Measurements from ENCODE around the gene REEP1. TPM values are rescaled to one million over a fixed set of nuclear protein-coding genes. Genes with fewer than 3 reads are reported as not detected.

REEP1 gene
- total and polyA plus RNA-seq, 2 of the 13 experiments (the other 11 are each of a cell fraction or from before 2014, with no cell fraction given) = 0.27 TPM; not detected in 1

DNA sequence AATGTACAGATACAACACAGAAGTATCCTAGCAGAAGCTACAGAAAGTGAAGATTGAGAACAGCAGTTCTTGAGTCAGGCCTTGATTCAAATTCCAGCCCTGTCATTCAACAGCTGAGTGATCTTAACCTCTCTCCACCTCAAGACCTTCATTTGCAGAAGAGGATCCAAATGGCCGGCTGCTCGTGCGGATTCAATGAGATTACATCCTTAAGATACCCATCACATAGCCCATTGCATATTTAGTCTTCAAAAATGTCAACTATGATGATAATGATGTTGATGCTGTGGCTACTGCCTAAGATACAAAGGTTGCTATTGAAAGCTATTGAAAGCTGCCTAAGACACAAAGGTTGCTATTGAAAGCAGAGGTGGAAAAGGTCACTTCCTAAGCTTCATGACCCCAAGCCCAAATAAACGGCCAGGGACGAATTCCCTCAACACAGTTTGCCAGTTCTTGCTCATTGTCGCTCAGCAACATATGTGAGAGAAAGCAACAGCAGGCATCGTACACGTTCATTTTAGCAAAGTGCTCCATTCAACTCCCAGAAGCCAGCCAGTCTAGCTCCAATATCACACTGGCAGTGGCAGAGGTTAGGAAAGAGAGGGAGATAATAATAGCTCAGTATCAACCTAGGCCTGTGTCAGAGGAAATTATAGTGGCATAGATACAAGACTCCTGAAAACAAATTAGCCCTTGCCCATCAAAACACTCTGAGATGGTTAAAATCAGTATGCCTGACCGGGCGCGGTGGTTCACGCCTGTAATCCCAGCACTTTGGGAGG lies 102.0 kb downstream of the REEP1 start:
- H3K4me3 ChIP-seq (replicated peaks in 1 of 3; ENCODE audit: insufficient read depth in 1 of 3, low read depth in 2 of 3, low read length in 3 of 3) = no peak overlapping the region
- ChIA-PET CTCF (ENCODE audit: low intra/inter-chr PET ratio, low total read pairs) (no interaction called here), POLR2A (no interaction called here)
- no TSS peak for BruUV-seq (replicated peaks)
- H4K20me1 ChIP-seq (ENCODE audit: insufficient read depth, low read length) = no peaks in the 10 kb centered on the region
- FAIRE-seq (peak; percentile 77), DNase-seq (ENCODE audit: low spot score) (peak; percentile 71), ATAC-seq (peak; percentile 58)
- peaks cover 34% of the 10 kb centered on the region for H3K4me1 ChIP-seq (ENCODE audit: insufficient read depth, low read length)
- no peak overlapping the region for H2AFZ ChIP-seq (ENCODE audit: low read length)
- H3K27ac ChIP-seq (ENCODE audit: extremely low read length, insufficient read depth, low read length) = peak overlapping the region; percentile 1
- no peaks in the 10 kb centered on the region for H3K79me2 ChIP-seq (ENCODE audit: insufficient read depth, low read length)
- H3K9ac ChIP-seq (ENCODE audit: insufficient read depth, low read depth, low read length) = no peak overlapping the region
- in situ Hi-C loops (cut with HindIII; ENCODE audit: extremely low pct_ligation_motif_present, low pct_unique_long_range_greater_than_20kb) = no loop called here
- H3K9me3 ChIP-seq (ENCODE audit: low read length) = no peaks in the 10 kb centered on the region
- intact Hi-C loops (cut with micrococcal nuclease; ENCODE audit: unreplicated experiment) = no loop called here
- 31% methylated on average over 12 of the region's 12 CpGs for WGBS (ENCODE audit: low lambda C conversion rate)
- H3K4me2 ChIP-seq (ENCODE audit: low read depth, low read length) = peak overlapping the region; percentile 44
- H3K36me3 ChIP-seq (replicated peaks in 1 of 2; ENCODE audit: control insufficient read depth in 1 of 2, insufficient read depth in 2 of 2, low read length in 2 of 2) = no peaks in the 10 kb centered on the region
- peaks cover 4 to 5% of the 10 kb centered on the region in 2 experiments; a peak in 3 of 5 replicates for H3K27me3 ChIP-seq (ENCODE audit: control insufficient read depth in 1 of 2, insufficient read depth in 2 of 2, low read length in 2 of 2)
- TF ChIP-seq XRCC5 (optimal IDR thresholded peaks at IDR 0.05; ENCODE audit: low read length) (peak; percentile 8), NR2F6 (IDR thresholded peaks at IDR 0.05) (peak; percentile 88), NR2F6 (CRISPR knock-in tag; IDR thresholded peaks at IDR 0.05) (peak; percentile 77), AHDC1 (CRISPR knock-in tag; IDR thresholded peaks at IDR 0.05; ENCODE audit: borderline replicate concordance) (0 out of 2 replicates have a peak, but pooled peaks have one; percentile 27), NR2F2 (IDR thresholded peaks at IDR 0.05; ENCODE audit: borderline replicate concordance, low read depth) (peak; percentile 82), RXRA (CRISPR knock-in tag; IDR thresholded peaks at IDR 0.05) (peak; percentile 18; the same call in 1 of the 2 replicates), TBX3 (IDR thresholded peaks at IDR 0.05; ENCODE audit: borderline replicate concordance) (0 out of 2 replicates have a peak, but pooled peaks have one; percentile 12), TOE1 (CRISPR knock-in tag; IDR thresholded peaks at IDR 0.05) (no peak), GABPA (IDR thresholded peaks at IDR 0.05; ENCODE audit: low read depth, low read length) (no peak), GABPA (CRISPR knock-in tag; IDR thresholded peaks at IDR 0.05; ENCODE audit: low read depth) (no peak), SALL1 (CRISPR knock-in tag; IDR thresholded peaks at IDR 0.05) (peak; percentile 72), JDP2 (CRISPR knock-in tag; IDR thresholded peaks at IDR 0.05; ENCODE audit: borderline replicate concordance) (no peak), NR2F1 (CRISPR knock-in tag; IDR thresholded peaks at IDR 0.05) (peak in 1 of 2 experiments; percentile 30; a peak in 1 of 4 replicates), HDAC1 (CRISPR knock-in tag; IDR thresholded peaks at IDR 0.05) (peak; percentile 48; the same call in 1 of the 2 replicates), HDAC2 (CRISPR knock-in tag; IDR thresholded peaks at IDR 0.05) (0 out of 2 replicates have a peak, but pooled peaks have one; percentile 16)
- TF ChIP-seq, protein P1, sequence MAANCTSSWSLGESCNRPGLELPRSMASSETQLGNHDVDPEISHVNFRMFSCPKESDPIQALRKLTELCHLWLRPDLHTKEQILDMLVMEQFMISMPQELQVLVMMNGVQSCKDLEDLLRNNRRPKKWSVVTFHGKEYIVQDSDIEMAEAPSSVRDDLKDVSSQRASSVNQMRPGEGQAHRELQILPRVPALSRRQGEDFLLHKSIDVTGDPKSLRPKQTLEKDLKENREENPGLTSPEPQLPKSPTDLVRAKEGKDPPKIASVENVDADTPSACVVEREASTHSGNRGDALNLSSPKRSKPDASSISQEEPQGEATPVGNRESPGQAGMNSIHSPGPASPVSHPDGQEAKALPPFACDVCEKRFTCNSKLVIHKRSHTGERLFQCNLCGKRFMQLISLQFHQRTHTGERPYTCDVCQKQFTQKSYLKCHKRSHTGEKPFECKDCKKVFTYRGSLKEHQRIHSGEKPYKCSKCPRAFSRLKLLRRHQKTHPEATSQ (CRISPR knock-in tag; IDR thresholded peaks at IDR 0.05; ENCODE audit: borderline replicate concordance) = no peak
